ENCODE measurements around the gene NUBPL.
"Not testable (repeated sequence)": the region's sequence is repeated elsewhere in the genome, so short reads cannot be mapped to it uniquely, and the experiment has no call there.

NUBPL gene

GRCh38 chr14:31578792-31579501 lies 17.7 kb downstream of the NUBPL start:
- FAIRE-seq, result no peak

GRCh38 chr14:31580234-31580633 lies 19.0 kb downstream of the NUBPL start:
- no peak for FAIRE-seq

DNA sequence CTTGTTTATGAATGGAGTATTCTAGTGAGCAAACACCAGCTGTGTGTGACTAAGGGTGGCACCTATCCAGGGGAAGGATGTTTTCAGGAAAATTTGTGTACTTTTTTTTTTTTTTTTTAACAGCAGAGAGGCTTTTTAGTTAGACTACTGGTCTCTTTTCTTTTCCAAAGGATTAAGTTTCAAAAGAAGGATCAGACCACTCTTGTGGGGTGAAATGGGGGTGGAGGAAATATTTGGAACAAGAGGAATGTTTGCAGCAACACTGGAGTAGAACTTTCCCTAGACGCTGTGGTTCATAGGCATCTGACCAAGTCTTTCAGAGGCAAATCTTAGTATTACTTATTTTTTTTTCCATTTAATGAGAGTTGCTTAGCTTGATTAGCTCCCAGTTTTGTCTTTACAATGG lies 21.1 kb downstream of the NUBPL start:
- no peak for FAIRE-seq

DNA sequence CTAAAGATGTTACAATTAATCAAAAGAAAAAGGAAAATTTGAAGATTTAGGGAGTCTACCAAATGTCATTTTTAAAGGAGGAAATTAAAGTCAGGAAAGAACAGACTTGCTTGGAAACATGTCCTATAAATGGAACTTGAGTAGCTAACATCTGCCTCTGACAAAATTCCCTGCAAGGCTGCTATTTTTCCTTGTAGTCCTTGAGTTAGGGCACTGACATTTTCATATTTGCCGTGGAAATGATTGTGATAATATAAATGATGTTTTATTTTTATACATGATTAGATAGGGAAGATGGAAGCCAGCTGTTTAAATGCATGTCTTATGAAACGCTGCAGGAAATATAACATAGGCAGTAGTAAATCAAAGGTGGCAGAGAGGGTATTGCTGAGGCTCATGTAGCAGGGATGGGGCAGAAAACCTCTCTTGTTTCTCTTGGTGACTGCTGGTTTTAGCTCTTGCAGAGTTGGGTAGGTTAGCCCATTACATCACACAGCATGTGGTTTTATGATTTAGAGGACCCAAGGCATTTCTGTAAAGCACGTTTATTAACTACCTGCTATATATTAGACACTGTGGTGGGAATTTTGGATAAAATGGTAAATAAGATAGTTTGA lies 21.7 kb downstream of the NUBPL start:
- FAIRE-seq, result no peak

GRCh38 chr14:31590206-31590605 lies 29.0 kb downstream of the NUBPL start:
- no peak for FAIRE-seq

DNA sequence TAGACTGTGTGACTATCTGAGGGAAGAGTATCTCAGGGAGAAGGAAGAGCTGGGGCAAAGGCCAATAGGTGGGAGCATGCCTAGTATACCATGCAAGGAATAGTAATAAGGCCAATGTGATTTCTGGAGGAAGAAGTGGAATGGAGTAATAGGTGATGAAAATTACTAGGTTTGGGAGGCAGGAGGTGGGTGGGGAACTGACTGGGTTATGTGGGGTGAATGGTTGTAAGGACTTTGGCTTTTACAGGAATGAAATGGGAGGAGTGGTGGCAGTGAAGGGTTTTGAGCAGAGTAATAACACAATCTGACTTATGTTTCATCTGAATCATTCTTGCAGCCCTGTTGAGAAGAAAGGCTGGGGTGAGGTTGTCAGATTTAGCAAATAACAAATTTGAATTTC lies 30.9 kb downstream of the NUBPL start:
- no peak for FAIRE-seq

- no peak for FAIRE-seq
Measured at GRCh38 chr14:31592631-31593030, 31.4 kb downstream of the NUBPL start.

GRCh38 chr14:31596342-31597095 lies 35.3 kb downstream of the NUBPL start:
- FAIRE-seq, result no peak

DNA sequence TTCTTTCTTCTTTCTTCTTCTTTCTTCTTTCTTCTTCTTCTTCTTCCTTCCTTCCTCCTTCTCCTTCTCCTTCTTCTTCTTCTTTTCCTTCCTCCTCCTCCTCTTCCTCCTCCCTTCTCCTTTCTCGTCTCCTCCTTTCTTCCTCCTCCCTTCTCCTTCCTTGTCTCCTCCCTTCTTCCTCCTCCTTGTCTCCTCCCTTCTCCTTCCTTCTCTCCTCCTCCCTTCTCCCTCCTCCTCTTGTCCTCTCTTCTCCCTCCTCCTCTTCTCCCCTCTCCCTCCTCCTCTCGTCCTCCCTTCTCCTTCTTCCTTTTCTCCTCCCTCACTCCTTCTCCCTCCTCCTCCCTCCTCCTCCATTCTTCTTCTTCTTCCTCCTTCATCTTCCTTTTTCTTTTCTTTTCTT lies 44.5 kb downstream of the NUBPL start:
- no peak for FAIRE-seq

GRCh38 chr14:31611778-31612433 lies 50.7 kb downstream of the NUBPL start:
- no peak for FAIRE-seq

DNA sequence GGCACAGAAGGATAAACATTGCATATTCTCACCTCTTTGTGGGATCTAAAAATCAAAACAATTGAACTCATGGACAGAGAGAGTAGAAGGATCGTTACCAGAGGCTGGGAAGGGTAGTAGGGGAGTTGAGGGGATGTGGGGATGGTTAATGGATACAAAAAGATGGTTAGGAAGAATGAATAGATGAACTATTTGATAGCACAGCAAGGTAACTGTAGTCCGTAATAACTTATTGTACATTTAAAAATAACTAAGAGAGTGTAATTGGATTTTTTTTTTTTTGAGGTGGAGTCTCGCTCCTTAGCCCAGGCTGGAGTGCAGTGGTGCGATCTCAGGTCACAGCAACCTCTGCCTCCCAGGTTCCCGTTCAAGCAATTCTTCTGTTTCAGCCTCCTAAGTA lies 52.0 kb downstream of the NUBPL start:
- FAIRE-seq, result no peak

- not testable (repeated sequence) for FAIRE-seq
Measured at GRCh38 chr14:31618884-31619283, 57.7 kb downstream of the NUBPL start.

- no peak for FAIRE-seq
Measured at GRCh38 chr14:31619440-31619839, 58.2 kb downstream of the NUBPL start.

GRCh38 chr14:31620898-31621297 lies 59.7 kb downstream of the NUBPL start:
- FAIRE-seq, result not testable (repeated sequence)

- no peak for FAIRE-seq
Measured at GRCh38 chr14:31622060-31622459, 60.9 kb downstream of the NUBPL start.

- FAIRE-seq, result not testable (repeated sequence)
Measured at GRCh38 chr14:31652900-31653299, 91.7 kb downstream of the NUBPL start.

DNA sequence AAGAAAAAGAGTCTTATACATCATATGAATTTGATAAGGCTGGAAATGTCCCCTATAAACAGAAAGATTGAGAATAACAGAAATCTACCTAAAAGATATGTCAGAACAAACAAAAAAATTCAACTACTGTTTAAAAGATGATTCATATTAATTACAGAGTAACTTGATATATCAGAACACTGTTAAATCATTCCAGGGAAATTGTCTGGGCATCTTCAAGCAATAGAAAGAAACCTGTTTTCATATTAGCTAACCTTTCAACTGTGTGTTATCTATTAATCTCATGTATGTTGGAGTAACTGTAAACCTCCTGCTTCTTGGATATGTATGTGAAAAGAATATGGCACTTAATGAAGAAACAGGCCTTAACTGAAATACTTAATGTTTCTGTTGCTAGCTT lies 96.7 kb downstream of the NUBPL start:
- no peak for FAIRE-seq

DNA sequence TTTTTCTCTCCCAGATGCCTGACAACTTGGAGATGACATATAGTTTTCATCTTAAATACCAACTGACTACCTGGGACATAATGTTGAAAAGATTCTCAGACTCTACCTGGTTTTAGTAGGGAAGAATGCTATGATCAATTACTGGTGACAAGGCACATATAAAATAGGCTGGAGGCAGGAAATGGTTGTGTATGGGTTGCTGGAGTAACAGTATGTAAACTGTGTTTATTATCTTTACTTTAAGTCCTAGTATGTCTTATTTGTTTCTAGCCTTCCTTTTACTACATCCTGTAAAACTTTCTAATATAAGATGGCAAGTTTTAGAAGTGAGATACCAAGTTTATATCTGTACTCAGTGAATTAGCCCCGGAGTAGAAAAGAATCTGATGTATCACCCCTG lies 98.1 kb downstream of the NUBPL start:
- FAIRE-seq, result no peak

DNA sequence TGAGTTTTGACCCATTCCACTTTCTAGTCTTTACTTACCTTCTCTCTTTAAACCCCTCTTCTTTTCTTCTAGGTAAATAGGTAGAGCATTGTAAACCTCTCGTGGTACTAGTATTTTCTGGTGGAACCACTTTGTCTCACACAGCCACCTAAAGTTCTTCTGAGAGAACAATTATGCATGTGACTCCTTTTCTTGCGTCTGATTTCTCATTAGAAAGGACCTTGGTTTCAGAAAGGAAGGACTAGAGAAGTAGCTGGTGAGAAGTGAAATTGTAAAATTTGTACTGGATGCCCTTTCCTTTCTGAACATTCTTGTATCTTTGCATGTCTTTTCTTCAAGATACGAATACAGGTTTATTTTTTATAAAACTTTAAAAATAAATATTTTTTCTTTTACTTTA lies 99.0 kb downstream of the NUBPL start:
- no peak for FAIRE-seq

DNA sequence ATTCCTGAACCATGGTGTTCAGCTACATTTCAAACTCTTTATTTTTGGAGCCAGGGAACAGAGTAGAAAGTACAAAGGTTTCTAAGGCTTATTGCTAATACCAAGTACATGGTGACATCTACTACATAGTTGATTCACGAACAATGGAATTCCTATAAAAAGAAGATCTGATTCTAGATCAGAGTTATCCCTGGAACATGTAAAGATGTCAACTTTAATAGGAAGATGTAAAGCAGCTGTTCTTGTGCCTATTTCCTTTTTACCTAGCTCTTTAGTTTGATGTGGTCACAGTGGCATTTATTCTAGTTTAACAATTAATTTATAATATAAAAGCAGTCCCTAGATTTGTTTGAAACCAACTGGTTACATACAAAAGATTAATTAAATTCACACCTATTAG lies 99.5 kb downstream of the NUBPL start:
- FAIRE-seq, result no peak

DNA sequence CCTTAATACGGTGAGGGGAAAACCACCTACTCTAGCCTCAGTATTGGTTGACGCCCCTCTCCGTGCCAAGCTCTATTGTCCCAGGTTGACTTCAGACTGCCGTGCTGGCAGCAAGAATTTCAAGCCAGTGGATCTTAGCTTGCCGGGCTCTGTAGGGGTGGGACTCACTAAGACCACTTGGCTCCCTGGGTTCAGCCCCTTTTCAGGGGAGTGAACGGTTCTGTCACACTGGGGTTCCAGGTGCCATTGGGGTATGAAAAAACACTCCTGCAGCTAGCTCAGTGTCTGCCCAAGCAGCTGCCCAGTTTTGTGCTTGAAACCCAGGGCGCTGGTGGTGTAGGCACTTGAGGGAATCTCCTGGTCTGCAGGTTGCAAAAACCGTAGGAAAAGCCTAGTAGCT lies 107.1 kb downstream of the NUBPL start:
- FAIRE-seq, result no peak

GRCh38 chr14:31672709-31673108 lies 111.5 kb downstream of the NUBPL start:
- FAIRE-seq, result no peak

- no peak for FAIRE-seq
Measured at GRCh38 chr14:31677052-31677451, 115.8 kb downstream of the NUBPL start.

DNA sequence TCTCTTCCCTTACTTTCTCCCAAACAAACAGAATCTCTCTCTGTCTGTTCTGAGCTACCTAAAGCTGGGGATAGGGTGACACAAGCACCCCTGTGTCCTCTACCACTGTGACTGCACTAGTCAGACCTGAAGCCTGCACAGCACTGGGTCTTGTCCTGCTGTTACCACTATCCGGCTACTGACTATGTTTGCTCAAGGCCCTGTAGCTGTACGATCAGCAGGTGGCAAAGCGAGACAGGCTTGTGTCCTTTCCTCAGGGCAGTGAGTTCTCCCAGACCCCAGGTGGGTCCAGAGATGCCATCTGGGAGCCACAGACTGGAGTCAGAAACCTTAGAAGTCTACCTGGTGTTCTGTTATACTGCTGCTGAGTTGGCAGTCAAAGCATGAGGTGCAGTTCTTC lies 116.4 kb downstream of the NUBPL start:
- FAIRE-seq, result no peak
